GM21723 (cell line): Measurements from ENCODE around the gene SHISAL1.

Experiments used
- ATAC-seq: cut with Tn5 transposase; IDR thresholded peaks from one replicate; pipeline ENCODE4 v1.9.1; 2021; ENCODE audit warnings: mild to moderate bottlenecking, moderate library complexity; ENCODE audit not compliant: unreplicated experiment

SHISAL1 gene

GRCh38 chr22:44266796-44267760, 45.7 kb downstream of the SHISAL1 start:
- ATAC-seq: no peak

GRCh38 chr22:44263547-44263946, 49.2 kb downstream of the SHISAL1 start:
- ATAC-seq: no peak

GRCh38 chr22:44261861-44262595, 50.7 kb downstream of the SHISAL1 start:
- ATAC-seq: no peak

GRCh38 chr22:44261164-44261860, 51.4 kb downstream of the SHISAL1 start:
- no peak for ATAC-seq

- ATAC-seq: no peak
These were observed 52.3 kb downstream of the SHISAL1 start for GRCh38 chr22:44260216-44261035.

- no peak for ATAC-seq
These were observed 53.2 kb downstream of the SHISAL1 start for GRCh38 chr22:44259366-44260215.

GRCh38 chr22:44256556-44257485, 55.9 kb downstream of the SHISAL1 start:
- ATAC-seq: no peak

GRCh38 chr22:44256085-44256484, 56.7 kb downstream of the SHISAL1 start:
- ATAC-seq: no peak

- ATAC-seq: no peak
These were observed 57.9 kb downstream of the SHISAL1 start for GRCh38 chr22:44254811-44255210.

GRCh38 chr22:44249376-44250147, 63.2 kb downstream of the SHISAL1 start:
- ATAC-seq: no peak

GRCh38 chr22:44248926-44249325, 63.8 kb downstream of the SHISAL1 start:
- ATAC-seq: no peak

- ATAC-seq: no peak
These were observed 64.5 kb downstream of the SHISAL1 start for GRCh38 chr22:44247923-44248892.

- ATAC-seq: no peak
These were observed 65.4 kb downstream of the SHISAL1 start for GRCh38 chr22:44247346-44247745.

- ATAC-seq: no peak
These were observed 66.0 kb downstream of the SHISAL1 start for GRCh38 chr22:44246615-44247326.

- ATAC-seq: no peak
These were observed 66.9 kb downstream of the SHISAL1 start for GRCh38 chr22:44245867-44246266.

- no peak for ATAC-seq
These were observed 67.3 kb downstream of the SHISAL1 start for GRCh38 chr22:44245438-44245837.
